GM19452 (cell line): Measurements from ENCODE around the gene CDK12.
"Not testable (repeated sequence)": the region's sequence is repeated elsewhere in the genome, so short reads cannot be mapped to it uniquely, and the experiment has no call there.

Source experiments
- ATAC-seq: cut with Tn5 transposase; IDR thresholded peaks from one replicate; pipeline ENCODE4 v1.9.1; 2021; ENCODE audit not compliant: unreplicated experiment

The CDK12 gene

GRCh38 chr17:39496921-39497320 is 35.6 kb downstream of the CDK12 start:
- not testable (repeated sequence) for ATAC-seq

- ATAC-seq, result no peak
Observed at GRCh38 chr17:39507511-39507910, 46.2 kb downstream of the CDK12 start.

GRCh38 chr17:39508987-39509386 is 47.7 kb downstream of the CDK12 start:
- no peak for ATAC-seq

DNA sequence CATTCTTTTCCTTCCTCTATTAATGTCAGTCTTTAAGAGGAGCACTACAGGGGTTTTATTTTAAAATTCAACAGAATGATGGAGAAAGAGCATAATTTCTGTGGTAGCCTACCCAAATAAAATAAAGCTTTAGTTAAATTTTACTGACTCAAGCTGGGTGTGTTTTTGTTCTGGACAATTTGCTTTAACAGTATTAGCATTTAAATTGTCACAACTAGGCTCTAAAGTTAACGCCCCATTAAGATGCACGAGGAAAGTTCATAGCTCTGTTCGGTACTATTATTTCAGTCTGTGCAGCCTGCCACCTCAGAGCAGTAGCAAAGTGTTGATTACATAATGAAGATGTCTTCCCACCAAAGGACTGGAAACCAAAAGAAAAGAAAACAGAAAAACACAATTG is 52.0 kb downstream of the CDK12 start:
- no peak for ATAC-seq

DNA sequence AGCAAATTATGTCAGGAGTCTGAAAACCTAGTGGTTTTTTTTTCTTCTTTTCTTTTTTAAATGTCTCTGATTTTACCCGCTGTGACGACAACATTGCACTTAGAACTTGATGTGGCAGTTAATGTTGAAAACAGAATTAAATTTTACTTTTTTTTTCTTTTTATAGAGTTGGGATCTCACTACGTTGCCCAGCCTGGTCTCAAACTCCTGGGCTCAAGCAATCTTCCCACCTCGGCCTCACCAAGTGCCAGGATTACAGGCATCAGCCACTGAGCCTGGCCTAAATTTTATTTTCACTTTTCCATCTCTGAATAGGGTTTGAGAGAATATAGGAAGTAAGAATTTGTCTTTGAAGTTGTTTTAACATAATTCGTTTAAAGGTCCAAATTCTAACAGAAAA is 52.6 kb downstream of the CDK12 start:
- no peak for ATAC-seq

- no peak for ATAC-seq
Observed at GRCh38 chr17:39517224-39517623, 55.9 kb downstream of the CDK12 start.

DNA sequence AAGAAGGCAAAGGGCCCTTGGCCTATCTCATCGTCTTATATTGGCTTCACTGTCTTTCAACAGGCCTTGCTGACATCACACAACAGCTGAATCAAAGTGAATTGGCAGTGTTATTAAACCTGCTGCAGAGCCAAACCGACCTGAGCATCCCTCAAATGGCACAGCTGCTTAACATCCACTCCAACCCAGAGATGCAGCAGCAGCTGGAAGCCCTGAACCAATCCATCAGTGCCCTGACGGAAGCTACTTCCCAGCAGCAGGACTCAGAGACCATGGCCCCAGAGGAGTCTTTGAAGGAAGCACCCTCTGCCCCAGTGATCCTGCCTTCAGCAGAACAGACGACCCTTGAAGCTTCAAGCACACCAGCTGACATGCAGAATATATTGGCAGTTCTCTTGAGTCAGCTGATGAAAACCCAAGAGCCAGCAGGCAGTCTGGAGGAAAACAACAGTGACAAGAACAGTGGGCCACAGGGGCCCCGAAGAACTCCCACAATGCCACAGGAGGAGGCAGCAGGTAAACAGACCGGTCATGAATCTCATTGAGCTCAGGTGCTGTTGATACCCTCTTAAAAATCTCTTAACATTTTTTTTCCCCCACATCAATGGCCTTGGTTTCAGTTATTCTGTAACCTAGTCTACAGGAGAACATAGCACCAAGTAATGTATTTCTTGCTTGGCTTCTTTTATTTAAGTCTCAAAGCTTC is 64.7 kb downstream of the CDK12 start:
- ATAC-seq, result no peak

DNA sequence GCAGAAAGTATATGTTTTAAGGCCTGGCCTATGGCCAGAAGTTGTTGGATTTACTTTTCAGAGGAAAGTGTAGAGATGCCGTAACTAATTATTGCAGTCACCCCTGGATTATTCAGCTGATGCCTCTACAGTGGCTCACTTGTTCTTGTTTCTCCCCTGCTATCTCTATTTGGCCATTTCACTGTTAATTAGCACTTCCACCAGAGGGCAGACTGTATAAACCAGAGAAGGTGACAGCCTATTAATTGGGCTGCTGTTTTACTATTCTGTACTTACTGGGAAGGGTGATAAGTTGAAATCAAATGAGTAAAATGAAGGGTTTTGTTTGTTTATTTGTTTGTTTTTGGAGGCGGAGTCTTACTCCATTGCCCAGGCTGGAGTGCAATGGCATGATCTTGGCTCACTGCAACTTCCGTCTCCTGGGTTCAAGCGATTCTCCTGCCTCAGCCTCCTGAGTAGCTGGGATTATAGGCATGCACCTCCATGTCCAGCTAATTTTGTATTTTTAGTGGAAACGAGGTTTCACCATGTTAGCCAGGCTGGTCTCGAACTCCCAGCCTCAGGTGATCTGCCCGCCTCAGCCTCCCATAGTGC is 66.0 kb downstream of the CDK12 start:
- ATAC-seq, result no peak

- no peak for ATAC-seq
Observed at GRCh38 chr17:39529455-39529854, 68.2 kb downstream of the CDK12 start.

DNA sequence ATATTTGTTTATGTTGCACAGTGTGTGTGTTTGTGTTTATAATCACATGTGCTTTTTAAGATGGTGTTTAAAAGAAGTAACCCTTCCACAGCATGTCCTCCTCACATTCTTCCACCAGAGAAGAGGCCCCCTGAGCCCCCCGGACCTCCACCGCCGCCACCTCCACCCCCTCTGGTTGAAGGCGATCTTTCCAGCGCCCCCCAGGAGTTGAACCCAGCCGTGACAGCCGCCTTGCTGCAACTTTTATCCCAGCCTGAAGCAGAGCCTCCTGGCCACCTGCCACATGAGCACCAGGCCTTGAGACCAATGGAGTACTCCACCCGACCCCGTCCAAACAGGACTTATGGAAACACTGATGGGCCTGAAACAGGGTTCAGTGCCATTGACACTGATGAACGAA is 69.2 kb downstream of the CDK12 start:
- no peak for ATAC-seq

GRCh38 chr17:39531252-39531651 is 70.0 kb downstream of the CDK12 start:
- no peak for ATAC-seq

DNA sequence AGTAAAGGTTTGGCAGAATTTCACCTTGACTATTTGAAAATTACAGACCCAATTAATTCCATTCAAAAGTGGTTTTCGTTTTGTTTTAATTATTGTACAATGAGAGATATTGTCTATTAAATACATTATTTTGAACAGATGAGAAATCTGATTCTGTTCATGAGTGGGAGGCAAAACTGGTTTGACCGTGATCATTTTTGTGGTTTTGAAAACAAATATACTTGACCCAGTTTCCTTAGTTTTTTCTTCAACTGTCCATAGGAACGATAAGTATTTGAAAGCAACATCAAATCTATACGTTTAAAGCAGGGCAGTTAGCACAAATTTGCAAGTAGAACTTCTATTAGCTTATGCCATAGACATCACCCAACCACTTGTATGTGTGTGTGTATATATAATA is 72.6 kb downstream of the CDK12 start:
- no peak for ATAC-seq

- no peak for ATAC-seq
Observed at GRCh38 chr17:39534768-39535405, 73.6 kb downstream of the CDK12 start.

- ATAC-seq, result no peak
Observed at GRCh38 chr17:39536468-39536867, 75.2 kb downstream of the CDK12 start.

- ATAC-seq, result not testable (repeated sequence)
Observed at GRCh38 chr17:39537364-39537763, 76.1 kb downstream of the CDK12 start.

DNA sequence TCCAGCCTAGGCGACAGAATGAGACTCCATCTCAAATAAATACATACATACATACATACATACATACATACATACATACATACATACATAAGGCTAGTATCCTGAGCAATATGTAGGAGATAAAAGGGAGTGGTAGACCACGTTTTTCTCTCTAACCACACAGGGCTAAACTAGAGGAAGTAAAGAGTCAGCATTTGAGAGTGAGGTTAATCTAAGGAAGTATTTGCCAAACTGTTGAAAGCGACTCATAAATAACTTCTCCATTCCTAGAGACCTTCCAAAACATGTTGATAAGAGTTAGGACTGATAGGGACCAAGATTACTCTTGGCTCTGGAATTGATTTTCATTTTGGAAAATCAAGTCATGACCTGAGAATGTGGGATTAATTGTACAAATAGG is 77.6 kb downstream of the CDK12 start:
- no peak for ATAC-seq

DNA sequence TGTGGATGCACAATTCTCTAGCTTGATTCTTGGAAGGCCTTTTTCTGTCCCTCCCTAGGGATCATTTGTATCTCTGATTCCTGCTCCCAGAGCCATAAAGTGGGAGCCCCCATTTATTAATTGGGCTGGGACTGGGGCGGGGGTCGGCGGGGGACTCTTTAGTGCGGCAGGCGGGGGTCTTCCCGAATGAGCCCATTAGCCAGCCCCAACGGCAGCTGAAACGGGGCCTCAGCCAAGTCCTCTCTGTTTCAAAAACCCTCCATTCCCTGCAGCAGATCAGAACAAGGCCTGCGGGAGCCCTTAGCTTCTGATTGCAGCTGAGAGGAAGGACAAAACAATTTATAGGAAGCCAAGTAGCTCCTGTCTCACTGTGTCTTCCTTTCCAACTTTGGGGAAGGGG is 79.3 kb downstream of the CDK12 start:
- ATAC-seq, result no peak

DNA sequence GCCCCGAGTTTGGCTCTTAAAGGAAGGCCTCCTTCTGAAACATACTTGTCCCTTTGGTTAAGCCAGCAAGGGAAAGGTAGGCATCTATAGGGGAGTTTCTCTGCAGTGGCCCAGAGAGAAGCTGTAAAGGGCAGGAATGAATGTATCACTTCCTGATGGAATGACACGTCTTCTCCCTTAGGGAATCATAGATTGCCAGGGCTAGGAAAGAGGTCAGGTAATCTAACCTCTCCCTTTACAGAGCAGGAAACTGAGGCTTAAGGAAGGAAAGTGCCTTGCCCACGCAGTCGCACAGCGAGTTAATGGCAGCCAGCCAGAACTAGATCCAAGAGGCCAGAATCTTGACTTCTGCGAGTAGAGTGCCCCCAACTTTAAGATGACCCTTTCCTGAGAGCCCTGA is 80.4 kb downstream of the CDK12 start:
- no peak for ATAC-seq

- no peak for ATAC-seq
Observed at GRCh38 chr17:39543176-39543575, 81.9 kb downstream of the CDK12 start.

GRCh38 chr17:39543664-39544063 is 82.4 kb downstream of the CDK12 start:
- no peak for ATAC-seq

- not testable (repeated sequence) for ATAC-seq
Observed at GRCh38 chr17:39544361-39544760, 83.1 kb downstream of the CDK12 start.

- ATAC-seq, result no peak
Observed at GRCh38 chr17:39547713-39548478, 86.6 kb downstream of the CDK12 start.
